ENCODE results near the gene KDM2A.
"Not testable (repeated sequence)": the region's sequence is repeated elsewhere in the genome, so short reads cannot be mapped to it uniquely, and the experiment has no call there.

The KDM2A gene

DNA sequence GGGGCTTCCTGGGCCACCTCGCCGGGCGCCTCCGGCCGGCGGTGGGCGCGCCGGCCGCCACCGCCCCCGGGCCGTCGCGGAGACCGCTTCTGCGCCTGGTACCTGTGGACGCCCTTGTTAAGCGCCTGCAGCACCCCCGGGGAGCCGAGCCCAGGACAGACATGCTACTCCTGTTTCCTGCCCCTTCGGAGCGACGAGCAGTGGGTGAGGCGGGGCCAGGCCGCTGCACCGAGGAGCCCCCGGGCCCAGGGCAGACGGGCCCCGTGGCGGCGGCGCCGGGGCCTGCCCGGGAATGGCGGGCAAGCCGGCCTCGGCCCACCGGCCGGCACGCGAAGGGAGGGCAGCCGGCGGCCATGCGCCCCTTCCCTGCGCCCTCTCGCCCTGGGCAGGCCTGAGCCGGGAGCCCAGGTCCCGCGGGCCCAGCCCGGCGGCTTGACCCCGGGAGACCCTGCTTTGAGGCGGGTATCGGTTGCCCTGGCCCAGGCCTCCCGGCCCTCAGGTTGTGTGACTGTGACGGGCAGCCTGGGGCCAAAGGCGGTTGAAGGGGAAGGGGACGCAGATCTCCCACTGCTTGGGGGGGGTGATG lies 789 bp upstream of the KDM2A start:
- DNase-seq = peak; percentile 56

DNA sequence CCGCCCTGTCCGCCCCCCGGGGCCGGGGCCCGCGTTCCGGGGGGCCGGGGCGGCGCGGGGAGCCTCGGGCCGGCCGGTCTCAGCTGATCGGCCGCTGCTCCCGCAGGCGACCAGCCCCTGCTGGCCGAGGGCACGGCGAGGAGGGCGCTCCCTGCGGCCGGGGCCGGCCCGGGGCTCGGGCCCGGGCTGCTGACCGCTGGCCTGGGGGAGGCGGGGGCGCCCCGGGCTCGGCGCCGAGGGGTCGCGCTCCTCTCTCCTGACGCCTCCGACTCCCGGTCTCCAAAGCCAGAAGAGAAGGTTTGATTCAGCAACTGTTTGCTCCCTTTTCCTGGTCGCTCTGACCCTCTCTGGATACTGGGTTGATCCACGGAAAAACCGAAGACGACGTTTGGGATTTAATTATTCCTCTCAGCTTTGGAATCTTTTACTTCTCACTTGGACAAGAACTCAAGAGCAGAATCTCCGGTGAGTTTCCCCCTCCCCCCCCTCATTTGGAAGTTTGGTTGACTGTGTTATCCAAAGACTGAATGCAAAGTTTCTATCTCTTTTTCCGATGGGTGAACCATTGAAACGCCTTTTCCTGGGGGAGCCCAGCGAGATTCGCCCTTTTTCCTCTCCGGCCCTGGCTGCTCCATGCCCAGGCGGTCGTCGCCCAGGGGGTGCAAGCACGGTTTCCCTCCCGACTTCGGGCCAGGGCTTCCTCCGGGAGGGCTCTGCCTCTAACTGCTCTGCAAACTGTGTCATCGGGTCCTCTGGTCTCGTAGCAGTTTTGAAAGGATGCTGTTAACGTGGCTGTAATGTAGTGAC lies 725 bp downstream of the KDM2A start:
- DNase-seq = peak; percentile 12

- no peak for DNase-seq
These were observed 1.4 kb downstream of the KDM2A start for GRCh38 chr11:67120456-67120855.

GRCh38 chr11:67120881-67121710 lies 2.0 kb downstream of the KDM2A start:
- no peak for DNase-seq

DNA sequence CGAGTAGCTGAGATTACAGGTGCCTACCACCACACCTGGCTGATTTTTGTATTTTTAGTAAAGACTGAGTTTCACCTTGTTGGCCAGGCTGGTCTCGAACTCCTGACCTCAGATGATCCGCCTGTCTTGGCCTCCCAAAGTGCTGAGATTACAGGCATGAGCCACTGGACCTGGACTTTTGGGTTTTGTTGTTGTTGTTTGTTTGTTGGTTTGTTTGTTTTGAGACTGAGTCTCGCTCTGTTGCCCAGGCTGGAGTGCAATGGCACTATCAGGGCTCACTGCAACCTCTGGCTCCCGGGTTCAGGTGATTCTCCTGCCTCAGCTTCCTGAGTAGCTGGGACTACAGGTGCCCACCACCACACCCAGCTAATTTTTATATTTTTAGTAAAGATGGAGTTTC lies 4.7 kb downstream of the KDM2A start:
- DNase-seq = not testable (repeated sequence)

GRCh38 chr11:67126243-67126642 lies 7.2 kb downstream of the KDM2A start:
- not testable (repeated sequence) for DNase-seq

- no peak for DNase-seq
These were observed 7.9 kb downstream of the KDM2A start for GRCh38 chr11:67126986-67127385.

- DNase-seq = not testable (repeated sequence)
These were observed 11.8 kb downstream of the KDM2A start for GRCh38 chr11:67130861-67131260.

DNA sequence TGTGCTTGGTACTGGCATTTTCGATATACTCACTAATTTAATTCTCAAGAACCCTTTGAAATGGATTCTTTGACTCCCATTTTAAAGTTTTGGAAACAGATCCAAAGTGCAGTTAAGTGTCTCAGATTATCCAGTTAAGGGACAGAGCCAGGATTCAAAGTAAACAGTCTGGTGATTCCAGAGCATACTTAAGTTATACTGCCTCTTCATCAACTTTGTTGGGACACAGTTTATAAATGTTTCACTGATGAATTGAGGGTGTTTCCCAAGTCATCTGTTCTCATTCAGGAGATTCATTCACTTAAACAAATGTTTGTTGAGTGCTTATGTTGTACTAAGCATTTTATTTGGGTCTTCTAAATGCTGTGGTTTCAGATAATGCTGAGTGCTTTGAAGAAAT lies 17.1 kb downstream of the KDM2A start:
- no peak for DNase-seq

GRCh38 chr11:67138922-67139321 lies 19.9 kb downstream of the KDM2A start:
- DNase-seq = no peak

DNA sequence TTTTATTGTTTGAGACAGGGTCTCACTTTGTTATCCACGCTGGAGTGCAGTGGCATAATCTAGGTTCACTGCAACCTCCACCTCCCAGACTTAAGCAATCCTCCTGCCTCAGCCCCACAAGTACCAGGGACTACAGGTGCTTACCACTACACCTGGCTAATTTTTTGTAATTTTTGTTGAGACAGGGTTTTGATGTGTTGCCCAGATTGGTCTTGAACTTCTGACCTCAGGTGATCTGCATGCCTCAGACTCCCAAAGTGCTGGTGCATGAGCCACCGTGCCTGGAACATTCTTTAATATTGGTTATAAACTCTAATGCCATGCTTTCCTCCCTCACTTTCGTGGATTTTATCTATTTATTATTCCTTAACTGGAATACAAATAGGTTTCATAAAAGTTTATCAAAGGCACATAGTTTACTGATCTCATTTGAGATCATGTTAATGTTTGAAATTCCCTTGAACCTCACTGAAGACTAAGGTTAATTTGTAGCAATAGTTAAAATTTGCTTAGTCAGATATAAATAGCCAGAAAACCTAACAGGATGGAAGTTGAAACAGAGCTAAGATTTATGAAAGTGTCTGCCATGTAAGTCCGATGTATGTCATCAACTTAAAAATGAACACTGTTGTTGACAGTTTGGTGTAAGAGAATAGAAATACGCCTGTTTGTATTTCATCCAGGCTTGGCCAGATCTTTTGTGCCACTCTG lies 27.6 kb downstream of the KDM2A start:
- DNase-seq = no peak

DNA sequence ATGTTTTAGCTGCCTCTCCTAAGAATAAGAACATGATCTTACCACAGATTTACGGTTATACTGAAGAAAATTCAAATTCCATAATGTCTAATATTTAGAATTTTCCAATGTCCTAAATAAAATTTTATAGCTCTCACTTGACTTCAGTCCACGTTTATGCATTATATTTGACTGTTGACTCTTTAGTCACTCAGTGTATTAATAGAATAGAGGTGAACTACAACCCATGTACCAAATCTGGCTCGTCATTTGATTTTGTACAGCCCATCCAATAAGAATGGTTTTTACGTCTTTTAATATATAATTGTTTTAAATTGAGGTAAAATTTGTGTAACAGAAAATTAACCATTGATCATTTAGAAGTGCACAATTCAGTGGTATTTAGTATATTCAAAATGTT lies 34.9 kb downstream of the KDM2A start:
- DNase-seq = no peak

DNA sequence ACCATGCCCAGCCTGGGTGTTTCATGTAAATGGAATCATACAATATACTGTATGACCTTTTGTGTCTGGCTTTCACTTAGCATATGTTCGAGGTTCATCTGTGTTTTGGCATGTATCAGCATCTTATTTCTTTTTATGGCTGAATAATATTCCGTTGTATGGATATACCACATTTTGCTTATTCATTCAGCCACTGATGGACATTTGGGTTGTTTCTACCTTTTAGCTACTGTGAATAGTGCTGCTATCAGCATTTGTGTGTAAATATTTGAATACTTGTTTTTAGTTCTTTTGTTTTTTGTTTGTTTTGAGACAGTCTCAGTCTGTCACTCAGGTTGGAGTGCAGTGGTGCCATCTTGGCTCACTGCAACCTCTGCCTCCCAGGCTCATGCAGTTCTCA lies 35.7 kb downstream of the KDM2A start:
- no peak for DNase-seq

GRCh38 chr11:67157691-67158090 lies 38.6 kb downstream of the KDM2A start:
- DNase-seq = no peak

GRCh38 chr11:67158221-67158620 lies 39.2 kb downstream of the KDM2A start:
- no peak for DNase-seq

- no peak for DNase-seq
These were observed 41.0 kb downstream of the KDM2A start for GRCh38 chr11:67160045-67160444.

- DNase-seq = no peak
These were observed 42.1 kb downstream of the KDM2A start for GRCh38 chr11:67160872-67161783.

DNA sequence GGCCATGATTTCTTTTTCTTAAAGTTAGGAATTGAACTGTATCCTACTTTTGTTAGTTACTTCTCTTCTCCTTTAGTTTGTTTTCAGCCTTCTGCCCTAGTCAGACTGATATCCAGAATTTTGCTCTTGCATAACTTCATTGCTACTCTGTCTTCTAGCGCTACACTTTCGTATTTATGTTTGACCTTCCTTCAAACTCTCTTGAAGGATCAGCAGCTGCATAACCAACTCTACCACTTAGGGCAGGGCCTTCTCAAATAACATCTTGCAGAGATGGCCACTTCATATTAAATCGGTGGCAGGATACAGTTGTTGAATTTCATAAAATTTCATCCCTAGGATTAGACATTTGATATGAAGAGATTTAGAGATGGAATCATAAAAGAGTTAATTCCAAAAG lies 43.9 kb downstream of the KDM2A start:
- no peak for DNase-seq

- no peak for DNase-seq
These were observed 46.6 kb downstream of the KDM2A start for GRCh38 chr11:67165623-67166022.

DNA sequence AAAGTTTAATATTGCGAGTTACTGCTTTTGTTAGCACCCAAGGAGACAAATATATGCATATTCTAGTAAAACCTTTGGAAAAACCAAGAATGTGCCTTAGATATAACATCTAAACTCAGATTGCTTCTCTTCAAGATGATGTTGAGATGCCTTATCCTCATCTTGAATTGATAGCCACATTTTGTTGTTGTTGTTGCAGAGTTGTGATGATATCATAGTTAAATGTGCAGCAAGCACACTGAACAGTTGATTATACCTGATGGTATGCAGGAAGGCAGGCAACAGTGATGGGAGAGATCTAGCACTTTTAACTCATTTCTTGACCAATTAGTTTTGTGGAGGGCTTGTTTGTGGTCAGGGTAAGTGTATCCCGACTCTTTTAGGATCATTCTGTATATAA lies 48.0 kb downstream of the KDM2A start:
- DNase-seq = no peak

- no peak for DNase-seq
These were observed 48.7 kb downstream of the KDM2A start for GRCh38 chr11:67167719-67168118.

DNA sequence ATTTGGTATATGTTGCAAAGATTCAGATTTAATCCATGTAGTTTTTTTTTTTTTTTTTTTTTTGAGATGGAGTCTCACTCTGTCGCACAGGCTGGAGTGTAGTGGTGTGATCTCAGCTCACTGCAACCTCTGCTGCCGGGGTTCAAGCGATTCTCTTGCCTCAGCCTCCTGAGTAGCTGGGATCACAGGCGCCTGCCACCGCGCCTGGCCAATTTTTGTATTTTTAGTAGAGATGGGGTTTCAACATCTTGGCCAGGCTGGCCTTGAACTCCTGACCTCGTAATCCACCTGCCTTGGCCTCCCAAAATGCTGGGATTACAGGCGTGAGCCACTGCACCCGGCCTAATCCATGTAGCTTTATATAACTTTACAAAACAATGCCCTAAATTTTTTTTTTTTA lies 49.8 kb downstream of the KDM2A start:
- DNase-seq = not testable (repeated sequence)
